HepG2 (cell line): ENCODE measurements around the gene VCPKMT.

Experiments used
- FOXA1 ChIP-seq, 2 experiments: fragments of 450-650 bp in 1 of 2; sonication (generic) in 1 of 2; formaldehyde crosslinking in 1 of 2; IDR thresholded peaks; 2 replicates each; pipeline versions ENCODE4 v1.4.0 to v1.6.1; 2016 to 2020; ENCODE audit warnings: missing genetic modification reagents in 1 of 2
- POLR2A ChIP-seq, 2 experiments: IDR thresholded peaks; 2 replicates each; pipeline ENCODE4 v1.6.1; 2011; ENCODE audit warnings: low read depth in 2 of 2, low read length in 2 of 2, mild to moderate bottlenecking in 1 of 2, moderate library complexity in 1 of 2; ENCODE audit not compliant: insufficient read depth in 1 of 2
- RBFOX2 ChIP-seq: fragments of 200-400 bp; formaldehyde crosslinking; IDR thresholded peaks from 2 replicates; pipeline ENCODE4 v1.6.1; 2017; ENCODE audit warnings: low read depth, mild to moderate bottlenecking, low read length
- SMC3 ChIP-seq: IDR thresholded peaks from 2 replicates; pipeline ENCODE4 v1.6.1; 2011; ENCODE audit warnings: low read length, improper control_type of control experiment
- STAG1 ChIP-seq: sonication (generic); formaldehyde crosslinking; IDR thresholded peaks from 2 replicates; pipeline ENCODE4 v1.4.0; 2020; ENCODE audit warnings: missing genetic modification reagents
- ZBTB38 ChIP-seq: sonication (generic); formaldehyde crosslinking; IDR thresholded peaks from 2 replicates; pipeline ENCODE4 v1.5.1; 2020; ENCODE audit warnings: mild to moderate bottlenecking, missing genetic modification reagents
- ZNF138 ChIP-seq: sonication (generic); formaldehyde crosslinking; IDR thresholded peaks from 2 replicates; pipeline ENCODE4 v1.5.0; 2020; ENCODE audit warnings: mild to moderate bottlenecking, low read depth, missing genetic modification reagents
- TF ChIP-seq, protein P1 (sequence below), 2 experiments: IDR thresholded peaks; 2 replicates each; pipeline ENCODE4 v1.6.1; 2011 to 2012; ENCODE audit warnings: low read length in 2 of 2, borderline replicate concordance in 1 of 2, low read depth in 1 of 2, mild to moderate bottlenecking in 1 of 2, moderate library complexity in 1 of 2
- TF ChIP-seq, protein P2 (sequence below): sonication (generic); formaldehyde crosslinking; IDR thresholded peaks from 2 replicates; pipeline ENCODE4 v1.5.0; 2020; ENCODE audit warnings: mild to moderate bottlenecking, missing genetic modification reagents, moderate library complexity
- TF ChIP-seq, protein P3 (sequence below), 2 experiments: sonication (generic) in 1 of 2; formaldehyde crosslinking in 1 of 2; IDR thresholded peaks; 2 replicates each; pipeline versions ENCODE4 v1.4.0 to v1.6.1; 2018 to 2020; ENCODE audit warnings: missing genetic modification reagents in 2 of 2, borderline replicate concordance in 1 of 2, low read depth in 1 of 2, mild to moderate bottlenecking in 1 of 2, missing biosample characterization in 1 of 2
- TF ChIP-seq, protein P4 (sequence below): IDR thresholded peaks from 2 replicates; pipeline ENCODE4 v1.4.0; 2020; ENCODE audit warnings: mild to moderate bottlenecking, missing genetic modification reagents

DNA sequence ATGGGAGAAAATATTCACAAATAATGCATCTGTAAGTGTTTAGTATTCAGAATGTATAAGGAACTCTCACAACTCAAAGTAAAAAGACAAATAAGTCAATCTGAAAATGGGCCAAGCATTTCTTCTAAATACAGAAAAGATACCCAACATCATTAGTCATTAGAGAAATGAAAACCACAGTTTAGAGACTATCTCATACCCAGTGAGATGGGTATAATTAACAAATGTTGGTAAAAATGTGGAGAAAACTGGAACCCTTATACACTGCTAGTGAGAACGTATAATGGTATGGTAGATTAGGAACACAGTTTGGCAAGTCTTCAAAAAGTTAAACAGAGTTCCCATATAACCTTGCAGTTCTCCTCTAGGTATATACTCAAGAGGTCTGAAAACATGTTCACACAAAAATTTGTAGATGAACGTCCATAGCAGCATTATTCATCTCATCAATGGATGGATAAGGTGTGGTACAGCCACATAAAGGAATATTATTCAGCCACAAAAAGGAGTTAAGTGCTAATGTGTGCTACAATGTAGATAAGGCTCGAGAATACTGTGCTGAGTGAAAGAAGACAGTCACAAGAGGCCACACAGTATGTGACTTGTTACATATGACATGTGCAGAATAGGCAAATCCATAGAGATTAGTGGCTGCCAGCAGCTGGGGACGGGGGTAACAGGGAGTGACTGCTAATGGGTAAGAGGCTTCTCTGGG is 5.9 kb downstream of the VCPKMT start:
- TF ChIP-seq, protein P1, sequence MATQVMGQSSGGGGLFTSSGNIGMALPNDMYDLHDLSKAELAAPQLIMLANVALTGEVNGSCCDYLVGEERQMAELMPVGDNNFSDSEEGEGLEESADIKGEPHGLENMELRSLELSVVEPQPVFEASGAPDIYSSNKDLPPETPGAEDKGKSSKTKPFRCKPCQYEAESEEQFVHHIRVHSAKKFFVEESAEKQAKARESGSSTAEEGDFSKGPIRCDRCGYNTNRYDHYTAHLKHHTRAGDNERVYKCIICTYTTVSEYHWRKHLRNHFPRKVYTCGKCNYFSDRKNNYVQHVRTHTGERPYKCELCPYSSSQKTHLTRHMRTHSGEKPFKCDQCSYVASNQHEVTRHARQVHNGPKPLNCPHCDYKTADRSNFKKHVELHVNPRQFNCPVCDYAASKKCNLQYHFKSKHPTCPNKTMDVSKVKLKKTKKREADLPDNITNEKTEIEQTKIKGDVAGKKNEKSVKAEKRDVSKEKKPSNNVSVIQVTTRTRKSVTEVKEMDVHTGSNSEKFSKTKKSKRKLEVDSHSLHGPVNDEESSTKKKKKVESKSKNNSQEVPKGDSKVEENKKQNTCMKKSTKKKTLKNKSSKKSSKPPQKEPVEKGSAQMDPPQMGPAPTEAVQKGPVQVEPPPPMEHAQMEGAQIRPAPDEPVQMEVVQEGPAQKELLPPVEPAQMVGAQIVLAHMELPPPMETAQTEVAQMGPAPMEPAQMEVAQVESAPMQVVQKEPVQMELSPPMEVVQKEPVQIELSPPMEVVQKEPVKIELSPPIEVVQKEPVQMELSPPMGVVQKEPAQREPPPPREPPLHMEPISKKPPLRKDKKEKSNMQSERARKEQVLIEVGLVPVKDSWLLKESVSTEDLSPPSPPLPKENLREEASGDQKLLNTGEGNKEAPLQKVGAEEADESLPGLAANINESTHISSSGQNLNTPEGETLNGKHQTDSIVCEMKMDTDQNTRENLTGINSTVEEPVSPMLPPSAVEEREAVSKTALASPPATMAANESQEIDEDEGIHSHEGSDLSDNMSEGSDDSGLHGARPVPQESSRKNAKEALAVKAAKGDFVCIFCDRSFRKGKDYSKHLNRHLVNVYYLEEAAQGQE (IDR thresholded peaks at IDR 0.05; ENCODE audit: borderline replicate concordance in 1 of 2, low read depth in 1 of 2, low read length in 2 of 2), result no peak
- TF ChIP-seq, protein P2, sequence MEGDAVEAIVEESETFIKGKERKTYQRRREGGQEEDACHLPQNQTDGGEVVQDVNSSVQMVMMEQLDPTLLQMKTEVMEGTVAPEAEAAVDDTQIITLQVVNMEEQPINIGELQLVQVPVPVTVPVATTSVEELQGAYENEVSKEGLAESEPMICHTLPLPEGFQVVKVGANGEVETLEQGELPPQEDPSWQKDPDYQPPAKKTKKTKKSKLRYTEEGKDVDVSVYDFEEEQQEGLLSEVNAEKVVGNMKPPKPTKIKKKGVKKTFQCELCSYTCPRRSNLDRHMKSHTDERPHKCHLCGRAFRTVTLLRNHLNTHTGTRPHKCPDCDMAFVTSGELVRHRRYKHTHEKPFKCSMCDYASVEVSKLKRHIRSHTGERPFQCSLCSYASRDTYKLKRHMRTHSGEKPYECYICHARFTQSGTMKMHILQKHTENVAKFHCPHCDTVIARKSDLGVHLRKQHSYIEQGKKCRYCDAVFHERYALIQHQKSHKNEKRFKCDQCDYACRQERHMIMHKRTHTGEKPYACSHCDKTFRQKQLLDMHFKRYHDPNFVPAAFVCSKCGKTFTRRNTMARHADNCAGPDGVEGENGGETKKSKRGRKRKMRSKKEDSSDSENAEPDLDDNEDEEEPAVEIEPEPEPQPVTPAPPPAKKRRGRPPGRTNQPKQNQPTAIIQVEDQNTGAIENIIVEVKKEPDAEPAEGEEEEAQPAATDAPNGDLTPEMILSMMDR (CRISPR knock-in tag), result no peak
- TF ChIP-seq ZBTB38 (CRISPR knock-in tag) (no peak), POLR2A (IDR thresholded peaks at IDR 0.05; ENCODE audit: insufficient read depth in 1 of 2, low read depth in 2 of 2, low read length in 2 of 2) (no peak), SMC3 (no peak), ZNF138 (CRISPR knock-in tag) (no peak), FOXA1 (IDR thresholded peaks at IDR 0.05) (no peak), FOXA1 (CRISPR knock-in tag; IDR thresholded peaks at IDR 0.05) (no peak), RBFOX2 (no peak), STAG1 (CRISPR knock-in tag) (no peak)
- TF ChIP-seq, protein P3, sequence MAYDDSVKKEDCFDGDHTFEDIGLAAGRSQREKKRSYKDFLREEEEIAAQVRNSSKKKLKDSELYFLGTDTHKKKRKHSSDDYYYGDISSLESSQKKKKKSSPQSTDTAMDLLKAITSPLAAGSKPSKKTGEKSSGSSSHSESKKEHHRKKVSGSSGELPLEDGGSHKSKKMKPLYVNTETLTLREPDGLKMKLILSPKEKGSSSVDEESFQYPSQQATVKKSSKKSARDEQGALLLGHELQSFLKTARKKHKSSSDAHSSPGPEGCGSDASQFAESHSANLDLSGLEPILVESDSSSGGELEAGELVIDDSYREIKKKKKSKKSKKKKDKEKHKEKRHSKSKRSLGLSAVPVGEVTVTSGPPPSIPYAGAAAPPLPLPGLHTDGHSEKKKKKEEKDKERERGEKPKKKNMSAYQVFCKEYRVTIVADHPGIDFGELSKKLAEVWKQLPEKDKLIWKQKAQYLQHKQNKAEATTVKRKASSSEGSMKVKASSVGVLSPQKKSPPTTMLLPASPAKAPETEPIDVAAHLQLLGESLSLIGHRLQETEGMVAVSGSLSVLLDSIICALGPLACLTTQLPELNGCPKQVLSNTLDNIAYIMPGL (CRISPR knock-in tag; IDR thresholded peaks at IDR 0.05; ENCODE audit: borderline replicate concordance in 1 of 2, low read depth in 1 of 2), result no peak
- TF ChIP-seq, protein P4, sequence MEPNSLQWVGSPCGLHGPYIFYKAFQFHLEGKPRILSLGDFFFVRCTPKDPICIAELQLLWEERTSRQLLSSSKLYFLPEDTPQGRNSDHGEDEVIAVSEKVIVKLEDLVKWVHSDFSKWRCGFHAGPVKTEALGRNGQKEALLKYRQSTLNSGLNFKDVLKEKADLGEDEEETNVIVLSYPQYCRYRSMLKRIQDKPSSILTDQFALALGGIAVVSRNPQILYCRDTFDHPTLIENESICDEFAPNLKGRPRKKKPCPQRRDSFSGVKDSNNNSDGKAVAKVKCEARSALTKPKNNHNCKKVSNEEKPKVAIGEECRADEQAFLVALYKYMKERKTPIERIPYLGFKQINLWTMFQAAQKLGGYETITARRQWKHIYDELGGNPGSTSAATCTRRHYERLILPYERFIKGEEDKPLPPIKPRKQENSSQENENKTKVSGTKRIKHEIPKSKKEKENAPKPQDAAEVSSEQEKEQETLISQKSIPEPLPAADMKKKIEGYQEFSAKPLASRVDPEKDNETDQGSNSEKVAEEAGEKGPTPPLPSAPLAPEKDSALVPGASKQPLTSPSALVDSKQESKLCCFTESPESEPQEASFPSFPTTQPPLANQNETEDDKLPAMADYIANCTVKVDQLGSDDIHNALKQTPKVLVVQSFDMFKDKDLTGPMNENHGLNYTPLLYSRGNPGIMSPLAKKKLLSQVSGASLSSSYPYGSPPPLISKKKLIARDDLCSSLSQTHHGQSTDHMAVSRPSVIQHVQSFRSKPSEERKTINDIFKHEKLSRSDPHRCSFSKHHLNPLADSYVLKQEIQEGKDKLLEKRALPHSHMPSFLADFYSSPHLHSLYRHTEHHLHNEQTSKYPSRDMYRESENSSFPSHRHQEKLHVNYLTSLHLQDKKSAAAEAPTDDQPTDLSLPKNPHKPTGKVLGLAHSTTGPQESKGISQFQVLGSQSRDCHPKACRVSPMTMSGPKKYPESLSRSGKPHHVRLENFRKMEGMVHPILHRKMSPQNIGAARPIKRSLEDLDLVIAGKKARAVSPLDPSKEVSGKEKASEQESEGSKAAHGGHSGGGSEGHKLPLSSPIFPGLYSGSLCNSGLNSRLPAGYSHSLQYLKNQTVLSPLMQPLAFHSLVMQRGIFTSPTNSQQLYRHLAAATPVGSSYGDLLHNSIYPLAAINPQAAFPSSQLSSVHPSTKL, result no peak
